G401 (cell line): ENCODE measurements around the gene MAN1A2. TPM values are rescaled to one million over a fixed set of nuclear protein-coding genes. Genes with fewer than 3 reads are reported as not detected.
"Not testable (repeated sequence)": the region's sequence is repeated elsewhere in the genome, so short reads cannot be mapped to it uniquely, and the experiment has no call there.

ENCODE experiments used
- DNase-seq: peaks from one replicate; pipeline ENCODE4 v3.0.0-alpha.2; 2015; ENCODE audit warnings: low spot score
- in situ Hi-C: cut with HindIII; loops from 2 replicates; pipeline ENCODE4 v1.10.0; 2016; ENCODE audit warnings: low sequenced_read_pairs, mixed read lengths
- total RNA-seq: library from RNA; depleted of rRNA; stranded (reverse); fragments of >200 nt; shearing (Covaris generic); gene quantifications from 2 replicates; pipeline ENCODE4 v1.2.3, GENCODE V29; 2014

MAN1A2 gene
- total RNA-seq, 1 experiment from 2014 or later = 14.1 TPM

DNA sequence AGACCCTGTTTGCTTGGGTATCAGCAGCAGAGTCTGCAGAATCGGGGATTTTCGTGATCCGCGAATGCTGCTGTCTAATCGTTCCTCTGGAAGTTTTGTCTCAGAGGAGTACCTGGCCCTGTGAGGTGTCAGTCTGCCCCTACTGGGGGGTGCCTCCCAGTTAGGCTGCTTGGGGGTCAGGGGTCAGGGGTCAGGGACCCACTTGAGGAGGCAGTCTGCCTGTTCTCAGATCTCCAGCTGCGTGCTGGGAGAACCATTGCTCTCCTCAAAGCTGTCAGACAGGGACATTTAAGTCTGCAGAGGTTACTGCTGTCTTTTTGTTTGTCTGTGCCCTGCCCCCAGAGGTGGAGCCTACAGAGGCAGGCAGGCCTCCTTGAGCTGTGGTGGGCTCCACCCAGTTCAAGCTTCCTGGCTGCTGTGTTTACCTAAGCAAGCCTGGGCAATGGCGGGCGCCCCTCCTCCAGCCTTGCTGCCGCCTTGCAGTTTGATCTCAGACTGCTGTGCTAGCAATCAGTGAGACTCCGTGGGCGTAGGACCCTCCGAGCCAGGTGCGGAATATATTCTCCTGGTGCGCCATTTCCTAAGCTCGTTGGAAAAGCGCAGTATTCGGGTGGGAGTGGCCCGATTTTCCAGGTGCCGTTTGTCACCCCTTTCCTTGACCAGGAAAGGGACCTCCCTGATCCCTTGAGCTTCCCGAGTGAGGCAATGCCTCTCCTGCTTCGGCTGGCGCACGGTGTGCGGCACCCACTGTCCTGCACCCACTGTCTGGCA lies 9.2 kb upstream of the MAN1A2 start:
- DNase-seq, in situ Hi-C loops: not testable (repeated sequence)

DNA sequence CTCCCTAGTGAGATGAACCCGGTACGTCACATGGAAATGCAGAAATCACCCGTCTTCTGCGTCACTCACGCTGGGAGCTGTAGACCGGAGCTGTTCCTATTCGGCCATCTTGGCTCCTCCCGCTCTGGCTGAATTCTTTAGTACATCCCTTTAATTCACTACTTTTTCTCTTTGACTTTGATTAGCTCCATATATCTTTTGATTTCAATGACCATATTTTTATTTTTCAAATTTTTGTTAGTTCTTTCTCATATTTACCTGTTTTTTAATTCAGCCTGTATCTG lies 8.7 kb upstream of the MAN1A2 start:
- in situ Hi-C loops, DNase-seq: not testable (repeated sequence)

- DNase-seq = no peak
- in situ Hi-C loops = no loop called here
Observed at GRCh38 chr1:117359561-117360289, 7.5 kb upstream of the MAN1A2 start.

DNA sequence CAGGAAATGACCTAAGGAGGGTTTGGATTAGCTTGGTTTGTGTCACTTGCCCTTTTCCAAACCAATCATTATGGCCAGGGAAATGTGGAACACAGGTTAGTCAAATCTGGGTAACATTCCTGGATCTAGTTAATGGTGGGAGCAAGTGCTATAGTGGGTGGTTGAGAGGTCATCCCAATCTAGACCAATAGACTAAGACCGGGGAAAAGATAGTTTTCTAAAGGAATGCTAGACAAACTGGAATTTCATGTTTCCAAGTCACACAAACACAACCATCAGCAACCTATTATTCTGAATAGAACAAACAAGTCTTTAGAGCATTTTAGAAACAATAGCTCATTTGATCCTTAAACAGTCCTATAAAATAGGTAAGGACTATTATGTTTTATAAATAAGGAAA lies 4.3 kb upstream of the MAN1A2 start:
- in situ Hi-C loops = no loop called here
- no peak for DNase-seq

DNA sequence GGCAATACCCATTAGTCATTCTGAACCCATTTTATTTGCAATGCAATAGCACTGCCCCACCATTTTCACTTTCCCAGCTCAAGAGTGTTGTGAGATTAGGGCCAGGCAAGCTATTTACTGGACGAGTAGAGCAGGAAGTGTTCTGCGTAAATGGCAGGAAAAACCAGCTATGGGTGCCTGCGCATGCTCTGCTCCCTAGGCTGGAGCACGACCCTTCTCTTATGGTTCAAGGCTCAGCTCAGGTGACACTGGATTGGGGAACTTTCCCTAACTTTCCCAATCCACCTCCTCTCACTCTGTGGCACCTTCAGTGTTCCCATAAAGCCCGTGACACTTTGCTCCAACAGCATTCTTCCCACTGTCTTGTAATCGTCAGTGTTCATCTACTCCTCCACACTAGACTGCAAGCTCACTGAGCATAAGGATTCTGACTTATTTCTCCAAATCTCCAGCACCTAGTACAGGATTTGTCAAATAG lies 3.6 kb upstream of the MAN1A2 start:
- DNase-seq = no peak
- in situ Hi-C loops = no loop called here

DNA sequence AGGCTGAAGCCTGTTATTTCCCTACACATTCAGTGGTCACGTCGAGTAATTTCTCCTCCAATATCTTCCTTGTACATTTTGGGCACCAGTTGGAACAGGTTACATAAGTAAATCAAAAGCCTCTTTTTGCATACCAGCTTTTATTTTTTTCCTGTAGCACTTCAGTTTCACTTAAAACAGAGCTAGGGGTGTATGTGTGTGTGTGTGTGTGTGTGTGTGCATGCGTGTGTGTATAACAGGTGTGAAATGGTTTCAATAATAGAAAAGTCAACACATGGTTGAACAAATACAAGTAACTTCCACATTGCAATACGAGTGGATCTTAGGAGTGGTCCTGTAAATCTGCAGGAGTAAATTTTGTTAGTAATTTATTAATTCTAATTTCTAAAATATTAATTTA lies 3.0 kb upstream of the MAN1A2 start:
- no peak for DNase-seq
- in situ Hi-C loops = no loop called here

DNA sequence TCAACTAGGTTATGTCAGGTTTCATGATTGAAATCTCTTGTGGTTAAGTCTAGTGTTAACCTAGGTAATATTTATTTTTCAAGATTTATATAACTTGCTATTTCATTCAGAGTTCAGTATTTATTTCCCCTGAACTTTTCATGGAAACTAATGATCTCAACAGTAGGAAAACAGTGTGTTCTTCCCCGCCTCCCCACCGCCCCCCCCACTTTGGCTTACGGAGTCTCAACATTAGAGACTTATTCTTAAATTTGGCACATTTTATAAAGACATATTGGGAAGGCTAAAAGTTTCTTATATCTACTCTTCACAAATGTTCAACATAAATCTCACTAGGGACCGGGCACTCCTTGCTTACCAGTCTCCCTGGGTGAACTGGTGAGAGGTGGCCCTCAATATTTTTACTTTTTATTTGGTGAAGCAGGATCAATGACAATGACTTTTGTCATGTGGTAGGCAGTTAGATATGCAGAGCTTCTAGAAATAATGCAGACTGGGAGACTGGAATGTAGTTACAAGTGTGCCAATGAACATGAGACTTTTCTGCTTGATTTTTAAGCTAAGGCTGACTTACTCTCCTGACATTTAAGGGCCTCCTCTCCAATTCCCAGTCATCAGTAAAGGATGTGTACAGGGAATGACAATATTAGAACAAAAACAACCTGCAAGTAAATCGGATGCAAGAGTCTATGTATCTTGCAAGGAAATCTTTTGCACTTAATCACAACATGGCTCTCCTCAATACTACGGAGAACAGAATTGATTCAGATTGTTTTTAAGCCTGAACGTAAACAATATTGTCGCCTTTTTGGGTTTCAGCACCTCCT lies 1.7 kb upstream of the MAN1A2 start:
- in situ Hi-C loops = no loop called here
- DNase-seq = peak; percentile 46

DNA sequence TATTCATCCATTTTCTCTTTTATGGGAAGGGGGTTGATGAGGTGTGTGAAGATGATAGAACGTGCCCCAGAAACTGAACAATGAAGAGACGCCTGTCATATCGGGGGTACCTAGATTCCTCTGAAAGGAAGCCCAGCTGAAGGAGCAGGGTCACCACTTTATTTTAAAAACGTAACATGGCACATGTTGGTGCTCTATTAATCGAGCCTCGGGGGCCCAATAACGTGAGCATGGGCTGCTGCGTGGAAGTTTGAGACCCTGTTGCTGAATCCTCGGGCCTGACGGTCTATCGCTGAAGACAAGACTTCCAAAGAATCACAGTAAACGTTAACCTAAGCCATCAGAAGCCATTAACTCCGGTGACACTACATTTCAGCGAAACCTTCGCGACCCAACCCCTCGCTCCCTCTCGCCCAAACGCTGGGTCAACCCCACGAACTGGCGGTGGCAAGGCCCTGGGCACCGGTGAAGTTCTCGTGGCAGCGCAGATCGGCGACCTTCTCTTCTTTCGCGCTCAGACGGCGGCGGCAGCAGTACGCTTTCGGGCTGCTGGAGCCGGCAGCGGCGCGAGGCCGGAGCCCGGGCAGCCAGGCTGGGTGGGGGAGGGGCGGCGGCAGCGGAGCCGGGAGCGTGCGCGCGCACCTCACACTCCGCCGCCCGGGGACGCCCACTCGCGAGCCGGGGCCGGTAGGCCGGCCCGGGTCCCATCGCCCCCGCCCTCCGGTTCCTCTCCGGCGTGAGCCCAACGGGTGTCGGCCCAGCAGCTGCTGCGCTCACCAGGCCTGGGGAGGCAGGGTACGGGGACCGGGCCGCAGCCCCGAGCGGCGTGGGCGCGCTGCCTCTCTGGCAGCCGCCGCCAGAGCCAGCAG lies 838 bp upstream of the MAN1A2 start:
- DNase-seq = peak; percentile 73
- in situ Hi-C loops = no loop called here

DNA sequence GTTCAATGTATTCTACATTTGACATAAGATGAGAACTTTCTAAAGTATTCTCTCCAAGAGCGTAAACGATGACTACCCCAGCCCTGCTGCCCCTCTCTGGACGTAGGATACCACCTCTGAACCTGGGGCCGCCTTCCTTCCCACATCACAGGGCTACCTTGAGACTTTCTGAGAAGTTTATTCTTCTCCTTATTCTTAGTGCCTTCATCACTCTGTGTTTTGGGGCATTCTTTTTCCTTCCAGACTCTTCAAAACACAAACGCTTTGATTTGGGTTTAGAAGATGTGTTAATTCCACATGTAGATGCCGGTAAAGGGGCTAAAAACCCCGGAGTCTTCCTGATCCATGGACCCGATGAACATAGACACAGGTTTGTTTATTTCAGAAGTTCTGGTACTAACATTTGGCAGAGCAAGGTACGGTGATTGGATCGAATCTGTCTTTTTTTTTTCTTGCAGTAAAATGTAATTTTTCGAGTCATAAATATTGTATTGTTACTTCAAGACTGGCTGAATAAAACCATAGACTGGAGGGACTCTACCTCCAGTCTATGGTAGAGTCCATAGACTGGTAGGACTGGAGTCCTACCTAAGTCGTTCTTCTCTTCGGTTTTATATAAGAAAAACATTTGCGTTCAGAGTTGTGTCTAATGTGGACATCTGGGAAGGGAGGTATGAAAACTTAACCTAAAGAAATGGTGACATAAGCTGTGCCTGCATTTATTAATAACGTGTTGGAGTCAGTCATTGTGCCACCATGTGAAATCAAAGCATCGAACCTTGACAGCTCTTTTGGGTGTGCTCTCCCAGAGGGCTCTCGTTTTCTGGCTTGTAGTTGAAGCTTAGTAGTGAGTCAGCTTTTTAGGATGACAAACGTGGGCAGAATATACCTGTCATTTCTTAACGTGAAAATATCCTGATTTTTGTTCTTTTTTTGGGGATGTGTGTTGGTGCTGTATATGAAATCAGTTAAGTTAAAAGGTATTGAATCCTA lies 1.2 kb downstream of the MAN1A2 start:
- DNase-seq = peak; percentile 54
- in situ Hi-C loops = no loop called here

- in situ Hi-C loops = no loop called here
- DNase-seq = peak; percentile 47
Observed at GRCh38 chr1:117370071-117370470, 2.8 kb downstream of the MAN1A2 start.

DNA sequence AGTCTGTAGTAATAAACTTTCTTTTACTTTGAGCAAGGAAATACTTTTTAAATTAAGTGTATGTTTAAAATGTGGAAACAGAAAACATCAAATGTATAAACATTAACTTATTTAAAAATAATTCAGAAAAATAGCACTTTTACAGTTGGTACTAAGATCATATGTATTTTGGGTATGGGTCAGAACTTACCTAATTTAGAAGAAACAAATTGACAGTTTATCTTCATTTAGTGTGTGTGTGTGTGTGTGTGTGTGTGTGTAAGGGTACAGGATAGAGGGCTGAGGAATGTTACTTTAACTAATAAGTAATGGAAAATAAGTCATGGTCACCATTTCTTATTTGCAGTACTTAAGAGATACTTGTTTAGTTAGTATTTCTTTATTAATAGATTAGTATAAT lies 3.3 kb downstream of the MAN1A2 start:
- in situ Hi-C loops = no loop called here
- no peak for DNase-seq

DNA sequence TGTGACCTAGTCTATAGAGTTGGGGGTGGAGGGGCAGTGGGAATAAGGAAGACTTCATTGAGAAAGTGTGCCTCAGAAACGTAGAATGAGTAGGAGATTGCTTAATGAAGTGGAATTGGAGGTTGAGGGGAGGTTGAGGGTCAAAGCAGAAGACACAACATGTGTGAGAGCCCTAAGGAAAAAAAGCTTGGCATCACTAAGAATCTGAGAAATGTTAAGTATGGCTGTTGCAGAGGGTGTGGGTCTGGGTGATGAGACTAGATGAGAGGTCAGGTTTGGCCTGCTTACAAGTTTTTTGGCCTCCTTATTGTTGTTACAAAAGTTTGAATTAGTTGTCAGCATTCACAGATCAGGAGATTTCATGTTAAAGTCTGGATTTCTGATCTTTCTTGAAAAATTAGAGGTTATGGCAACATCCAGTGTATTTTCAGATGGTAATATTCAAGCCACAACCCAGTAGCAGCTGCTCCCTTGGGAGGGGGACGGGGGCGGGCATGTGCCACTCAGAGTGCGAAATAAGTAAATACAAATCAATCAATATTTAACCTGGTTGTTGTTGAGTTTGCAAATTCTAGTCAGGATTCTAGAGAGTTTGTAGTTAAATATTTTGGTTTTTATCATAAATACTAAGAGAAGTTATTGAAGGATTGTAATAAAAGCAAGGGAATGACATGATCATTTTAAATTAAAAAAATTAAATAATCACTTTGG lies 4.3 kb downstream of the MAN1A2 start:
- DNase-seq = no peak
- in situ Hi-C loops = no loop called here

DNA sequence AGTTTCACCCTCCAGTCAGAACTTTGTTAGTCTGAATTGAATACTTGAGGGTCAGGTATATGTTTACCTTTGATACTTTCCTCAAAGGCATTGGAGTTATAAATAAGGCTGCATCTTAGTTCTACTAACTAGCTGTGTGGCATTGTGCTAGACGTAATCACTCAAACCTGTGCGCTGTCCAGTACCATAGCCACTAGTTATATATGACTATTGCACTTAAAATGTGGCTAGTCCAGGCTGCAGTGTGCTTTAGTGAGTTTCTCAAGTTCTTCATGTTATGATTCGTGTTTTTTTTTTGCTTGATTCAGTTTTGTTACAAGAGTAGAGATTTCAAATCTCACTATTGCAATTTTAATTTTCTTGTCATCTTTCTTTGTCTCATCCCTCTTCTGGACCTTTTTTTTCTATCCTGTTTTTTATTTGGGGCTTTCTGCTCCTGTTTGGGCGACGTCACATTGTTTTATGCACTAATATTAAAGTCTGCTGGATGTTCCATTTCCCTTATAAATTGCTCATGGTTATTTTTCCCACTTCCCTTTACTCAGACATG lies 5.7 kb downstream of the MAN1A2 start:
- in situ Hi-C loops = no loop called here
- DNase-seq = no peak

DNA sequence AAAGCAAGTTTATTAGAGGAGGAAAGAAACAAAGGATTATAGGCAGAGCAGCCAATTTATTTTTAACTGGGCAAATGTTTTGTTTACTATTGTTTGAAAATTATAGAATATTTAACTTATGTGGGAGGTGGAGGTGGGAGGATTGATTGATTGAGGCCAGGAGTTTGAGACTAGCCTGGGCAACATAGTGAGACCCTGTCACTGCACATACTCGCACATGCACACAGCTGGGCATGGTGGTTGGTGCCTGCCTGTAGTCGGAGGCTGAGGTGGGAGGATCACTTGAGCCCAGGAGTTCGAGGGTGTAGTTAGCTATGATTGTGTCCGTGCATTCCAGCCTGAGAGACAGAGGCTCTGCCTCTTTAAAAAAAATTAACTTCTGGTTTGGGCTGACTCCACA lies 6.7 kb downstream of the MAN1A2 start:
- in situ Hi-C loops = no loop called here
- DNase-seq = no peak

- in situ Hi-C loops = no loop called here
Observed at GRCh38 chr1:117375327-117375726, 8.1 kb downstream of the MAN1A2 start.

GRCh38 chr1:117387060-117387633 lies 19.9 kb downstream of the MAN1A2 start:
- in situ Hi-C loops = no loop called here
- DNase-seq = no peak

More at GRCh38 chr1:117375327-117375726, 8.1 kb downstream of the MAN1A2 start:
- no peak for DNase-seq

- DNase-seq = no peak
- in situ Hi-C loops = no loop called here
Observed at GRCh38 chr1:117388328-117388727, 21.1 kb downstream of the MAN1A2 start.
